Activated naive CD8-positive, alpha-beta T cell (primary cell): ENCODE measurements around the gene AGL.
"Not testable (repeated sequence)": the region's sequence is repeated elsewhere in the genome, so short reads cannot be mapped to it uniquely, and the experiment has no call there.

ENCODE experiments used
- H3K27ac Mint-ChIP-seq: one replicate; pipeline ENCODE4 v1.8.0; 2021; ENCODE audit warnings: mixed read lengths
- H3K27me3 Mint-ChIP-seq: one replicate; pipeline ENCODE4 v1.8.0; 2021; ENCODE audit warnings: mixed read lengths
- H3K36me3 Mint-ChIP-seq: one replicate; pipeline ENCODE4 v1.8.0; 2021; ENCODE audit warnings: mixed read lengths
- H3K4me1 Mint-ChIP-seq: one replicate; pipeline ENCODE4 v1.8.0; 2021; ENCODE audit warnings: low read depth, mixed read lengths
- H3K4me3 Mint-ChIP-seq: one replicate; pipeline ENCODE4 v1.8.0; 2021; ENCODE audit warnings: mild to moderate bottlenecking, mixed read lengths
- H3K9me3 Mint-ChIP-seq: one replicate; pipeline ENCODE4 v1.8.0; 2021; ENCODE audit warnings: low read depth, mixed read lengths

Gene AGL

DNA sequence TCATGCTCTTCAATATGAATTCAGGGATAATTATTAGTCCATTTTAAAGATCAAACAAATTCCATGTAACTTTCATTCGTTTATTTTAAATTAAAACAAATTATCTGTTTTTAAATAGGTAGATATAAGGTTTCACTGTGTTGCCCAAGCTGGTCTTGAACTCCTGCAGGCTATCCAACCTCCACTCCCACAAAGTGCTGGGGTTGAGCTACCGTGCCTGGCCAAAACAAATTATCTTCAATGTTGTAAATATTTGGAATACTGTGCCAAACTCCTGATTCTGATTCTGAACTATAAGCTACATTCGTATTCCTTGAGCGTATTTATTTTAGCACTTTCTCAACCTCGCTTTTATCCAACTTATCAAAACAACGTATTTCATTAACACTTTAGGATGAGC lies 19.6 kb downstream of the AGL start:
- no peak overlapping the region for H3K4me3 Mint-ChIP-seq

DNA sequence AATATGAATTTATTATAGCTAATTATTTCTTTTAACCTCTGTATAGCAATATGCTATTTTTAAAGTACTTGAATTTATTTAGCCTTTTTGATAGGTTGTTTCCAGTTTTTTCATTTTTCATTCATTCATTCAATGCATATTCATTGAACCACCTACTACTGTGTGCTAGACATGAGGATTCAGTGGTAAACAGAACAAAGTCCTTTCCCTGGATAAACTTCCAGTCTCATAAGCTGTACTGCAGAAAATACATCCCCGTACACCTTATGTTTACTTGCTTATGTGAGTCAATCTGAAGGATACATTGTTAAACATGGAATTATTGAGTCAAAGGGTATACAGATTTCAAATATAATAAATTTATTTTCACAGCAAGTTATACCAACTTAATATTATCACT lies 21.9 kb downstream of the AGL start:
- no peaks in the 10 kb centered on the region for H3K9me3 Mint-ChIP-seq
- H3K27me3 Mint-ChIP-seq = no peaks in the 10 kb centered on the region
- H3K4me3 Mint-ChIP-seq = no peak overlapping the region
- H3K4me1 Mint-ChIP-seq = no peaks in the 10 kb centered on the region
- peaks cover 2% of the 10 kb centered on the region for H3K36me3 Mint-ChIP-seq
- H3K27ac Mint-ChIP-seq = no peak overlapping the region

More for the DNA sequence above, 19.6 kb downstream of the AGL start:
- H3K27ac Mint-ChIP-seq = no peak overlapping the region
- H3K36me3 Mint-ChIP-seq = peaks cover 7% of the 10 kb centered on the region
- no peaks in the 10 kb centered on the region for H3K4me1 Mint-ChIP-seq
- no peaks in the 10 kb centered on the region for H3K27me3 Mint-ChIP-seq
- H3K9me3 Mint-ChIP-seq = no peaks in the 10 kb centered on the region

DNA sequence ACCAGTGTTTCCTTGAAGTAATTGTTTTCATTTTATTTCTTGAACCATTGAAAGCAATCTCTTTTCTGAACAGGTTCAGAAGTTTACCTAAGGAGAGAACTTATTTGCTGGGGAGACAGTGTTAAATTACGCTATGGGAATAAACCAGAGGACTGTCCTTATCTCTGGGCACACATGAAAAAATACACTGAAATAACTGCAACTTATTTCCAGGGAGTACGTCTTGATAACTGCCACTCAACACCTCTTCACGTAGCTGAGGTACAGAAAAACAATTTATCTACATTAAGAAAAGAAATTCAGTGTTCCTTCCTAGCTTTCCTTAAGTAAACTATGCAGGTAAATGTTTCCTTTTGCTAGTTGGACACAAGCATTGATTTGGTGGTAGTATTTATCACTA lies 27.4 kb downstream of the AGL start:
- H3K9me3 Mint-ChIP-seq = no peaks in the 10 kb centered on the region
- H3K27ac Mint-ChIP-seq = no peak overlapping the region
- no peaks in the 10 kb centered on the region for H3K27me3 Mint-ChIP-seq
- no peaks in the 10 kb centered on the region for H3K4me1 Mint-ChIP-seq
- peaks cover 7% of the 10 kb centered on the region for H3K36me3 Mint-ChIP-seq
- no peak overlapping the region for H3K4me3 Mint-ChIP-seq

DNA sequence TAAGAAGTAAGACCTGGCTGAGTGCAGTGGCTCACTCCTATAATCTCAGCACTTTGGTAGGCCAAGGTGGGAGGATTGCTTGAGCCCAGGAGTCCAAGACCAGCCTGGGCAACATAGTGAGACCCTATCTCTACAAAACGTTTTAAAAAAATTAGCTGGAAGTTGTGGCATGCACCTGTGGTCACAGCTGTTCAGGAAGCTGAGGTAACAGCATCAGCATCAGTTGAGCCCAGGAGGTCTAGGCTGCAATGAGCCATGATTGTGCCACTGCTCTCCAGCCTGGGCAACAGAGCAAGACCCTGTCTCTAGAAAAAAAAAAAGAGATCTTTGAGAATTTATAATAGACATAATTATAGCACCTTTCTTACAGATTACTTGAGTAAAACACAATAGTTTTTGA lies 36.0 kb downstream of the AGL start:
- no peaks in the 10 kb centered on the region for H3K9me3 Mint-ChIP-seq
- no peak overlapping the region for H3K27ac Mint-ChIP-seq
- no peak overlapping the region for H3K4me3 Mint-ChIP-seq
- H3K36me3 Mint-ChIP-seq = peaks cover 6% of the 10 kb centered on the region
- H3K27me3 Mint-ChIP-seq = no peaks in the 10 kb centered on the region
- no peaks in the 10 kb centered on the region for H3K4me1 Mint-ChIP-seq

DNA sequence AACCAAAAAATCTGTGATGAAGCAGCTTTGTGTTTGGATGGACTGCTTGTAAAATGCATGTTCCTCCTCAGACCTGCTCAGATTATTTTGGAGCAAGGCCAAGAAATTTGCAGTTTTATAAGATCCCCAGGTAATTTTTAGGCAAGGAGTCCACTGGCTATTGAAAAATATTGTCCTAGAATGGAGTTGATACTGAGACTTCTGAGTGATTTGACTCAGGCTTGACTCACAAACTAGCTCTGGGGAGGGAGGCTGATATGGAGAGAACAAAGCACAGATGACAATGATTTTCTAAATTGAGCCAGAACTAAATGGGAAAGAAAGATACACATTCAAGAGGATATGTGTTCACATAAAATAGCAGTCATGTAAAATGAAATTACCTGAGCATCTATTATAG lies 36.7 kb downstream of the AGL start:
- Mint-ChIP-seq H3K27me3 (no peaks in the 10 kb centered on the region), H3K4me3 (no peak overlapping the region), H3K4me1 (no peaks in the 10 kb centered on the region), H3K36me3 (peaks cover 6% of the 10 kb centered on the region), H3K27ac (no peak overlapping the region), H3K9me3 (no peaks in the 10 kb centered on the region)

DNA sequence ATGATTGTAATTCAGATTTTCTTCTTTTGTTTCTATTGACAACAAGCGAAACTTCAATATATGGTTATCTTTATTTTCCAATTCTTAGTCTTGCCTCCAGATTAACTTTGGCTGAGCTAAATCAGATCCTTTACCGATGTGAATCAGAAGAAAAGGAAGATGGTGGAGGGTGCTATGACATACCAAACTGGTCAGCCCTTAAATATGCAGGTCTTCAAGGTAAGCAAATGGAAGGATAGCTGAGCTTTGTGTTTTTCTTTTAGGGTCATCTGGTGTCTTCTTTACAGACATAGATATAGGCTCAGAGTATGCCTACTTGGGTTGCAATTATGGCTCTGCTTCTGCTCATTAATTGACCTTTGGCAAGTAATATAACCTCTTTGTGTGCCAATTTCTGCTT lies 37.7 kb downstream of the AGL start:
- Mint-ChIP-seq H3K36me3 (peaks cover 9% of the 10 kb centered on the region), H3K27me3 (no peaks in the 10 kb centered on the region), H3K4me1 (no peaks in the 10 kb centered on the region), H3K9me3 (no peaks in the 10 kb centered on the region), H3K27ac (no peak overlapping the region), H3K4me3 (no peak overlapping the region)

DNA sequence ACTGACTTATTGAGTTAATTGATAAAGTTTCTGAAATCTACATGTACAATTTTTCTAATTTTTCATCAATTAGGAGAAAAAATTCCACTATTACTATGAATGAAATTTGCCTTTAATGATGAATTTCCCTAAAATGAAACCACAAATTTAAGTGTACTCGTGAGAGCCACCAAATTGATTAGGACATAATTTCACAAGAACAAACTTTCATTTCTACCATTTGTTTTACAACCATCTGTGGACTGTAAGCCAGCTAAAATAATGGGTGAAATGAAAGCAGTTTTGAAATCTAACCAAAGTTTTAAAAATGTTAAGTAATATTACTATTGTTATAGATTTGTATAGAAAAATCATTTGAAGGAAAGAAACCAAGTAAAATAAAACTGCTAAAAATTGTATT lies 41.8 kb downstream of the AGL start:
- Mint-ChIP-seq H3K27me3 (no peaks in the 10 kb centered on the region), H3K9me3 (no peaks in the 10 kb centered on the region), H3K27ac (no peak overlapping the region), H3K36me3 (peaks cover 9% of the 10 kb centered on the region), H3K4me3 (no peak overlapping the region), H3K4me1 (no peaks in the 10 kb centered on the region)

DNA sequence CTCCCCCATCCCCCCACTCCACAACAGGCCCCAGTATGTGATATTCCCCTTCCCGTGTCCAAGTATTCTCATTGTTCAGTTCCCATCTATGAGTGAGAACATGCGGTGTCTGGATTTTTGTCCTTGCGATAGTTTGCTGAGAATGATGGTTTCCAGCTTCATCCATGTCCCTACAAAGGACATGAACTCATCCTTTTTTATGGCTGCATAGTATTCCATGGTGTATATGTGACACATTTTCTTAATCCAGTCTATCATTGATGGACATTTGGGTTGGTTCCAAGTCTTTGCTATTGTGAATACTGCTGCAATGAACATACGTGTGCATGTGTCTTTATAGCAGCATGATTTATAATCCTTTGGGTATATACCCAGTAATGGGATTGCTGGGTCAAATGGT lies 53.1 kb downstream of the AGL start:
- Mint-ChIP-seq H3K9me3 (peaks cover 12% of the 10 kb centered on the region), H3K36me3 (peaks cover 34% of the 10 kb centered on the region)
- H3K27ac Mint-ChIP-seq, H3K4me1 Mint-ChIP-seq, H3K27me3 Mint-ChIP-seq, H3K4me3 Mint-ChIP-seq: not testable (repeated sequence)

DNA sequence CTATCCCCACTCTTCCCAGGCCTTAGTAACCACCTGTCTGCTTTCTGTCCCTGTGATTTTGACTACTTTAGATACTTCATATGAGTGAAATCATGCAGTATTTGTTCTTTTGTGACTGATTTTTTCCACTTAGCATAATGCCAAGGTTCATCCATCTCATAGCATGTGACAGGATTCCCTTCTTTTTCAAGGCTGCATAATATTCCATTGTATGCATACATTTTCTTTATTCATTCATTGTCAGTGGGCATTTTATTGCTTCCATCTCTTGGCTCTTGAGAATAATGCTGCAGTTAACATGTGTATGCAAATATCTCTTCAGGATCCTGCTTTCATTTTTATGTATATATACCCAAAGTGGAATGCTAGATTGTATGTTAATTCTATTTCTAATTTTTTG lies 56.4 kb downstream of the AGL start:
- Mint-ChIP-seq H3K4me1 (no peaks in the 10 kb centered on the region), H3K27ac (no peak overlapping the region), H3K27me3 (no peaks in the 10 kb centered on the region), H3K4me3 (no peak overlapping the region), H3K9me3 (peaks cover 12% of the 10 kb centered on the region), H3K36me3 (peaks cover 38% of the 10 kb centered on the region)

DNA sequence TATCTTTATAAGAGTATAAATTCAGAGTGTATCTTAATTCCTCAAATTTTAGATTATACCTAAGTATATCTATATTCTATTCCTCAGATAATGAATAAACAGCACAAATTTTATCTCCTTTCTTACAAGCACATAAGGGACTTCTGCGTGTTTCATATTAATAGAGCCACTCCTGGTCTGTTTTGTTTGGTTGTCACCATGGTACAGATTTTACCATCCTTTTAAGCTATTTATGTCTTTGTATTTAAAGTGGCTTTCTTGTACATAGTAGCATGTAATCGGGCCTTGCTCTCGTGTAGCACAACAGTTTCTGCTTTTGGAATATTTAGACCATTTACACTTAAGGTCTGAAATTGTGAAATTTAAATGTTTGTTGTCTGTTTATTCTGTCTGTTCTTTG lies 67.1 kb downstream of the AGL start:
- Mint-ChIP-seq H3K27me3 (no peaks in the 10 kb centered on the region), H3K9me3 (no peaks in the 10 kb centered on the region), H3K36me3 (peaks cover 8% of the 10 kb centered on the region), H3K4me3 (no peak overlapping the region), H3K4me1 (no peaks in the 10 kb centered on the region), H3K27ac (no peak overlapping the region)

DNA sequence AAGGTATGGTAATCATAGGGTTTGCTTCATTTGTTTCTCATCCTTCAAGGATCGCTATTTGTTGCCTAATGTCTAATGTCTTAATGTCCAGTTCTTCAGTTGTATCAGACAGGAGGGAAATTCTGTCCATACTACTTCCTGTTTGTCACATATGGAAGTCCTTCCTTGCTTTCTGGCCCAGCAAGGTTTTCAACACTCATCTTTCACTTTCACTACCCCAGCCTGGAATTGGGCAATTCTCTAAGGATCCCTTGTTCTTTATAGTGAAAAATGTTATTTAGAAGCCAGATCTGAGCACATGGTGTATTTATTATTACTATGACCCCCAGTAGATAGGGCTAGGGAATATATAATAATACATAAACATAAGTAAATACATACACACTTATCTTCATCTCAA lies 69.1 kb downstream of the AGL start:
- H3K9me3 Mint-ChIP-seq = no peaks in the 10 kb centered on the region
- no peak overlapping the region for H3K4me3 Mint-ChIP-seq
- H3K27me3 Mint-ChIP-seq = no peaks in the 10 kb centered on the region
- no peaks in the 10 kb centered on the region for H3K4me1 Mint-ChIP-seq
- H3K27ac Mint-ChIP-seq = no peak overlapping the region
- peaks cover 8% of the 10 kb centered on the region for H3K36me3 Mint-ChIP-seq

DNA sequence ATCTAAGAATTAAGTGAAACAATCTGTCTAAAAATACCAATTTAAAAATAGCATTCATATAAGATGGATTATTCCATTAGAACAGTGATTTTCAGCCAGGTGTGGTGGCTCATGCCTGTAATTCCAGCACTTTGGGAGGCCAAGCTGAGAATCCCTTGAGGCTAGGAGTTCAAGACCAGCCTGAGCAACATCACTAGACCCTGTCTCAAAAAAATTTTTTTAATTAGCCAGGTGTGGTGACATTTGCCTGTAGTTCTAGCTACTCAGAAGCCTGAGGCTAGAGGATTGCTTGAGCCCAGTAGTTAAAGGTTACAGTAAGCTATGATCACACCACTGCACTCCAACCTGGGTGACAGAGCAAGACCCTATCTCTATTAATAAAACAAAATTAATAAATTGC lies 84.6 kb downstream of the AGL start:
- H3K27me3 Mint-ChIP-seq = peaks cover 8% of the 10 kb centered on the region
- H3K9me3 Mint-ChIP-seq = no peaks in the 10 kb centered on the region
- H3K4me3 Mint-ChIP-seq = no peak overlapping the region
- H3K27ac Mint-ChIP-seq = no peak overlapping the region
- no peaks in the 10 kb centered on the region for H3K4me1 Mint-ChIP-seq
- peaks cover 8% of the 10 kb centered on the region for H3K36me3 Mint-ChIP-seq

DNA sequence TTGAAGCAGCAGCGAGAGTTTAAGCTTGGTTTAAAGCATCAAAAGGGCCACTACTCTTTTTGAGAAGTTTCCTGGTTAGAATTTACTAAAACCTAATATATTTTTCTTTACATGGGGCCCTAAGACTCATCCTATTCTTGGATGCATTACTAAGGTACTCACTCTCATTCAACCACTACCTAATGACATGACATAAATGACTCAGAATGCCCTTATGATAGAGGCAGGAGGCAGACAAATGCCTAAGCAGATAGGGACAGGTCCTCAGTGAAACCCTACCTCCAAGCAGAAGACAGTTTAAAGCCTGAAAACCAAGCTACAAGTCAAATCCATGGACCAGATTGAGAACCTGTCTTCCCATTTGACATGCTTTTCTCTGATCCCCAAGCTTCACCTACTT lies 85.4 kb downstream of the AGL start:
- Mint-ChIP-seq H3K27ac (no peak overlapping the region), H3K27me3 (peaks cover 8% of the 10 kb centered on the region), H3K4me1 (no peaks in the 10 kb centered on the region), H3K9me3 (no peaks in the 10 kb centered on the region), H3K4me3 (no peak overlapping the region), H3K36me3 (peaks cover 8% of the 10 kb centered on the region)

DNA sequence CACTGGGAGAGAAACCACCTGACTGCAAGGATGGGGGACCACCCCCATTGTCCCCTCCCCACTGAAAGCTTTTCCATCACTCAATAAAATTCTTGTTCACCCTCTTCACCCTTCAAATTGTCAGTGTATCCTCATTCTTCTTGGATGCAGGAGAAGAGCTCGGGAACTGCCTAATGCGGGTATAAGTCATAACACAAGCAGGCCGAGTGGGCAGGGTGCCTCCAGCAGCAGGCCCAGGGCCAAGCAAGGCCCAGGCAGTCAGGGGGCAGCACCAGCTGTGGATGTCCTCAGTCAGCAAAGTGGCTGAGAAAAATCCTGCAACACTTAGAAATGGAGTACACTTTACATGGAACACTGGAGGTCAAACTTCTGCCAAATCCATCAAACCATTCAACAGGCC lies 85.9 kb downstream of the AGL start:
- H3K27ac Mint-ChIP-seq = no peak overlapping the region
- H3K27me3 Mint-ChIP-seq = peaks cover 8% of the 10 kb centered on the region
- no peak overlapping the region for H3K4me3 Mint-ChIP-seq
- peaks cover 8% of the 10 kb centered on the region for H3K36me3 Mint-ChIP-seq
- H3K9me3 Mint-ChIP-seq = no peaks in the 10 kb centered on the region
- H3K4me1 Mint-ChIP-seq = no peaks in the 10 kb centered on the region

DNA sequence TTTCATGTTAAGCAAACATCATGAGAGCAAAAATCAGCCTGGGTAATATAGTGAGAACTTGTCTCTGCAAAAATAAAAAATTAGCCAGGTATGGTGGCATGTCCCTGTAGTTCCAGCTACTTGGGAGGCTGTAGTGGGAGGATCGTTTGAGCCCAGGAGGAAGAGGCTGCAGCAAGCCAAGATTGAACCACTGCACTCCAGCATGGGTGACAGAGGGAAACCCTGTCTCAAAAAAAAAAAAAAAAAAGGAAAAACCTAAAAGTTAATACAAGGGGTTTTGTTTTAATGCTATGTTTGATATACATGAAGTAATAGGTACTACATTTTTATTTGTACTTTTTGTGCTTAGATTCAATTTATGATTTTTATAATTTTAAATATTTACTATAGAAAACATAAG lies 92.6 kb downstream of the AGL start:
- Mint-ChIP-seq H3K4me3 (no peak overlapping the region), H3K27ac (no peak overlapping the region), H3K4me1 (no peaks in the 10 kb centered on the region), H3K27me3 (no peaks in the 10 kb centered on the region), H3K36me3 (no peaks in the 10 kb centered on the region), H3K9me3 (no peaks in the 10 kb centered on the region)

DNA sequence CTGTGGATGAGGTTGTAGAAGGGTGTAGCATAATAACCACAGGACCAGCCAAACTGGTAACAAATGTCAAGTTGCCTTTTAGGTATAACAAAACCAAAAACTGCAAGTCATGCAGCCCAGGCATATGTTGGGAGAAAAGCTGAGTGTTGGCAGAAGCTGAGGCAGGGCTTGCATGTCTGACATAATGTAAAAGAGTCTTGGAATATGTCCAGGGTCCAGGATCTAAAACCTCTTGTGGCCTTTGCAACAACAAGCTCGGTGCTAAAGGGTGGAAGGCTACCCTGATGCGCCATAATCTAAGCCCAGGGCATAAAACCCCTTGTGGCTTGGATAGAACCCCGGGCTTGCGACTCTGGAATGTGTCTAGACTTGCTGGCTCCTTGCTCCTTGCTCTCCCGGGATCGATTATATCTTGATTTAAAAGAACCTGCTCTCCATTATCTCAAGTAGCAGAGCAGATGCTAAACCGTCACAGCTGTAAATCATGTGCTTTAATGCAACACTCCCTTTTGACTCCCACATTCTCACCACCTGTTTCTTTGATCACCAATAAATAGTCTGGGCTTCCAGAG lies 93.1 kb downstream of the AGL start:
- no peaks in the 10 kb centered on the region for H3K36me3 Mint-ChIP-seq
- H3K4me3 Mint-ChIP-seq = no peak overlapping the region
- no peaks in the 10 kb centered on the region for H3K4me1 Mint-ChIP-seq
- no peaks in the 10 kb centered on the region for H3K9me3 Mint-ChIP-seq
- H3K27ac Mint-ChIP-seq = no peak overlapping the region
- no peaks in the 10 kb centered on the region for H3K27me3 Mint-ChIP-seq
